CD4-positive, alpha-beta T cell (primary cell): ENCODE results near the gene TLK1. TPM values are rescaled to one million over a fixed set of nuclear protein-coding genes. Genes with fewer than 3 reads are reported as not detected.

Experiments
- ATAC-seq: fragments of 200-7000 bp; cut with Tn5 transposase; one replicate; pipeline ENCODE4 v1.10.0; 2022; ENCODE audit warnings: mild to moderate bottlenecking; ENCODE audit not compliant: poor library complexity
- CTCF ChIA-PET: fragments of 350-600 bp; sonication (Branson Sonifier 250); formaldehyde crosslinking; loops from one replicate; lab custom pipeline; 2021; ENCODE audit warnings: antibody characterized with exemption, inconsistent platforms; lab: Charles Lee
- POLR2A ChIA-PET: fragments of 350-600 bp; sonication (Branson Sonifier 250); formaldehyde crosslinking; loops from one replicate; lab custom pipeline; 2021; ENCODE audit warnings: antibody characterized with exemption, inconsistent platforms; lab: Charles Lee
- DNase-seq, 14 experiments: peaks; one replicate each; pipeline ENCODE4 v3.0.0-alpha.2; 2013 to 2020; ENCODE audit warnings: mixed read lengths in 2 of 14
- H3K27ac ChIP-seq, 2 donors: one replicate each; pipeline versions ENCODE4 v1.5.1 to v1.7.0; 2013; ENCODE audit warnings: low read length in 2 of 2, low read depth in 1 of 2, mild to moderate bottlenecking in 1 of 2
- H3K27me3 ChIP-seq, 2 experiments: 1 replicate in 1 of 2; 2 replicates in 1 of 2; pipeline versions ENCODE4 v1.6.1 to v1.7.0; 2013; ENCODE audit warnings: low read length in 2 of 2, control low read depth in 1 of 2, mild to moderate bottlenecking in 1 of 2, moderate library complexity in 1 of 2; ENCODE audit not compliant: insufficient read depth in 2 of 2, control insufficient read depth in 1 of 2
- H3K36me3 ChIP-seq: one replicate; pipeline ENCODE4 v1.6.1; 2013; ENCODE audit warnings: low read length, control low read depth; ENCODE audit not compliant: insufficient read depth
- H3K4me1 ChIP-seq: one replicate; pipeline ENCODE4 v1.6.1; 2013; ENCODE audit warnings: low read length, control low read depth; ENCODE audit not compliant: insufficient read depth
- H3K4me3 ChIP-seq: one replicate; pipeline ENCODE4 v1.5.1; 2013; ENCODE audit warnings: mild to moderate bottlenecking, low read length, moderate library complexity
- H3K9me3 ChIP-seq, 2 experiments: 1 replicate in 1 of 2; 2 replicates in 1 of 2; pipeline versions ENCODE4 v1.6.1 to v1.7.0; 2013; ENCODE audit warnings: low read length in 2 of 2, mild to moderate bottlenecking in 2 of 2, control low read depth in 1 of 2, moderate library complexity in 1 of 2; ENCODE audit not compliant: control insufficient read depth in 1 of 2, insufficient read depth in 1 of 2
- H3K27ac Mint-ChIP-seq: one replicate; pipeline ENCODE4 v1.8.0; 2020; ENCODE audit warnings: mixed read lengths
- H3K27me3 Mint-ChIP-seq: one replicate; pipeline ENCODE4 v1.8.0; 2021; ENCODE audit warnings: mixed read lengths
- H3K36me3 Mint-ChIP-seq: one replicate; pipeline ENCODE4 v1.8.0; 2021; ENCODE audit warnings: low read depth, mixed read lengths
- H3K4me1 Mint-ChIP-seq: one replicate; pipeline ENCODE4 v1.8.0; 2021; ENCODE audit warnings: low read depth, mixed read lengths
- H3K4me3 Mint-ChIP-seq: one replicate; pipeline ENCODE4 v1.8.0; 2020; ENCODE audit warnings: mild to moderate bottlenecking, mixed read lengths
- H3K9me3 Mint-ChIP-seq: one replicate; pipeline ENCODE4 v1.8.0; 2020; ENCODE audit warnings: mixed read lengths
- intact Hi-C, 2 experiments: fragments of 100-400 bp; cut with DNase I in 1 of 2; cut with micrococcal nuclease in 1 of 2; formaldehyde crosslinking; loops; one replicate each; pipeline versions ENCODE4 v1.15.1 to v1.9.0; 2023 to 2025; cut with DNase I, micrococcal nuclease
- total RNA-seq, 174 experiments: library from RNA in 2 of 174; stranded (reverse) in 2 of 174; gene quantifications; one replicate each; pipeline ENCODE4 v1.2.3 and lab custom pipeline; 2021 to 2026
- TF ChIP-seq, protein P1 (sequence below): fragments of 200-600 bp; IDR thresholded peaks from one replicate; pipeline ENCODE4 v1.8.0; 2022; ENCODE audit warnings: antibody characterized with exemption, mild to moderate bottlenecking

Gene TLK1
- total RNA-seq, 2 experiments from 2014 or later = 135 to 138 TPM

DNA sequence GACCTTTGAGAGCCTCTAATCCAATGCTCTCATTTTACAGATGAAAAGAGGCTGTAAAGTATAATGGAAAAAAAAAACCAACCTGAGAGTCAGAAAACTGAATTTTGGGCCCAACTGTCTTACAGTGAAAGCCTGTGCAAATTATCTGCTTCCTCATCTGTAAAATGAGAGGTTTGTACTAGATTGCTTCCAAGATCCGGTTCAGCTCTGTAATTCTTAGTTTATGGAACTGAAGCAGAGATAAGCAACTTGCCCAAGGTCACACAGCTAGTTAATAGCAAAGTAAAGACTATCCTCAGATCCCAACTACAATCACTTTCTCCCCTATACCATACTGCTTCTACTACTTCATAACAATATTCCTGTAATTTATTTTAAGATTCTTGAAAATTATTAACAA, 6.3 kb downstream of the TLK1 start:
- peaks cover 95% of the 10 kb centered on the region for H3K4me1 Mint-ChIP-seq
- Histone ChIP-seq H3K36me3 (no peaks in the 10 kb centered on the region), H3K27me3 (no peaks in the 10 kb centered on the region), H3K9me3 (no peaks in the 10 kb centered on the region), H3K27ac (no peak overlapping the region), H3K4me3 (no peak overlapping the region), H3K4me1 (peaks cover 25% of the 10 kb centered on the region)
- H3K27ac Mint-ChIP-seq = no peak overlapping the region
- H3K9me3 Mint-ChIP-seq = no peaks in the 10 kb centered on the region
- TF ChIP-seq, protein P1, sequence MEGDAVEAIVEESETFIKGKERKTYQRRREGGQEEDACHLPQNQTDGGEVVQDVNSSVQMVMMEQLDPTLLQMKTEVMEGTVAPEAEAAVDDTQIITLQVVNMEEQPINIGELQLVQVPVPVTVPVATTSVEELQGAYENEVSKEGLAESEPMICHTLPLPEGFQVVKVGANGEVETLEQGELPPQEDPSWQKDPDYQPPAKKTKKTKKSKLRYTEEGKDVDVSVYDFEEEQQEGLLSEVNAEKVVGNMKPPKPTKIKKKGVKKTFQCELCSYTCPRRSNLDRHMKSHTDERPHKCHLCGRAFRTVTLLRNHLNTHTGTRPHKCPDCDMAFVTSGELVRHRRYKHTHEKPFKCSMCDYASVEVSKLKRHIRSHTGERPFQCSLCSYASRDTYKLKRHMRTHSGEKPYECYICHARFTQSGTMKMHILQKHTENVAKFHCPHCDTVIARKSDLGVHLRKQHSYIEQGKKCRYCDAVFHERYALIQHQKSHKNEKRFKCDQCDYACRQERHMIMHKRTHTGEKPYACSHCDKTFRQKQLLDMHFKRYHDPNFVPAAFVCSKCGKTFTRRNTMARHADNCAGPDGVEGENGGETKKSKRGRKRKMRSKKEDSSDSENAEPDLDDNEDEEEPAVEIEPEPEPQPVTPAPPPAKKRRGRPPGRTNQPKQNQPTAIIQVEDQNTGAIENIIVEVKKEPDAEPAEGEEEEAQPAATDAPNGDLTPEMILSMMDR = no peak
- no peak for ATAC-seq
- H3K36me3 Mint-ChIP-seq = peaks cover 18% of the 10 kb centered on the region
- ChIA-PET POLR2A (interaction anchor here (0.6 to 1.5 kb wide), 3 partner anchors 13 to 224 kb away, joined by 3 to 7 read pairs (median 3); no protein-coding TSS in a partner anchor), CTCF (interaction anchor here (0.7 to 2.1 kb wide), 5 partner anchors 11 to 279 kb away, joined by 3 to 6 read pairs (median 3); partner anchors contain the start of genes DCAF17 and METTL8)
- intact Hi-C loops = loop anchor here (2.0 to 10.0 kb wide), 2 partner anchors 72 to 110 kb away; no protein-coding TSS in a partner anchor
- peak overlapping the region; percentile 55 for H3K4me3 Mint-ChIP-seq
- no peak for DNase-seq
- H3K27me3 Mint-ChIP-seq = no peaks in the 10 kb centered on the region

DNA sequence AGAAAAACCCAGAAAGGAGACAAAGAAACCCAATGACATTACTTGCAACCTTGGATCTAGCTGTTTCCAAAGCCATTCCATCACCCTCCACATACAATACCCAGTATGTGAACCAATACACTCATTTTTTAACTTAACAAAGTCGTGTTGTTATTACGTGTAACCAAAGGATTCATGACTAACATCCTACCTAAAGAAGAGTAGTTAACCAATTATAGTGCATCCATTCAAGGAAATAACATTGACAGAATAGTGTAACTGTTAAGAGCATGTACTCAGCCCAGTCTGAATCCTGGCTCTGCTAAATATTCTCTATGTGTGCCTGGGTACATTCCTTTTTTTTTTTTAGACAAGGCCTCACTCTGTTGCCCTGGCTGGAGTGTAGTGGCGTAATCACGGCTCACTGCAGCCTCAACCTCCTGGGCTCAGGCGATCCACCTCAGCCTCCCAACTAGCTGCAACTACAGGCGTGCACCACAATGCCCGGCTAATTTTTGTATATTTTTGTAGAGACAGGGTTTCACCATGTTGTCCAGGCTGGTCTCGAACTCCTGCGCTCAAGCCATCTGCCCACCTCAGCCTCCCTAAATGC, 9.9 kb downstream of the TLK1 start:
- CTCF ChIA-PET = interaction anchor here (0.5 kb wide), 1 partner anchor 186 kb away, joined by 3 read pairs; no protein-coding TSS in a partner anchor
- H3K27me3 Mint-ChIP-seq = no peaks in the 10 kb centered on the region
- Histone ChIP-seq H3K4me1 (peaks cover 28% of the 10 kb centered on the region), H3K27ac (no peak overlapping the region), H3K4me3 (no peak overlapping the region), H3K9me3 (no peaks in the 10 kb centered on the region), H3K27me3 (no peaks in the 10 kb centered on the region), H3K36me3 (no peaks in the 10 kb centered on the region)
- no peak overlapping the region for H3K4me3 Mint-ChIP-seq
- H3K9me3 Mint-ChIP-seq = no peaks in the 10 kb centered on the region
- H3K4me1 Mint-ChIP-seq = peaks cover 94% of the 10 kb centered on the region
- TF ChIP-seq, protein P1 = no peak
- peak overlapping the region; percentile 8 for H3K27ac Mint-ChIP-seq
- ATAC-seq (no peak), DNase-seq (no peak)
- POLR2A ChIA-PET = interaction anchor here (2.0 kb wide), 1 partner anchor 8 kb away, joined by 4 read pairs; no protein-coding TSS in a partner anchor
- intact Hi-C loops = loop anchor here in 1 of 2 experiments (10.0 kb wide), 1 partner anchor 106 kb away; no protein-coding TSS in a partner anchor
- H3K36me3 Mint-ChIP-seq = peaks cover 10% of the 10 kb centered on the region

DNA sequence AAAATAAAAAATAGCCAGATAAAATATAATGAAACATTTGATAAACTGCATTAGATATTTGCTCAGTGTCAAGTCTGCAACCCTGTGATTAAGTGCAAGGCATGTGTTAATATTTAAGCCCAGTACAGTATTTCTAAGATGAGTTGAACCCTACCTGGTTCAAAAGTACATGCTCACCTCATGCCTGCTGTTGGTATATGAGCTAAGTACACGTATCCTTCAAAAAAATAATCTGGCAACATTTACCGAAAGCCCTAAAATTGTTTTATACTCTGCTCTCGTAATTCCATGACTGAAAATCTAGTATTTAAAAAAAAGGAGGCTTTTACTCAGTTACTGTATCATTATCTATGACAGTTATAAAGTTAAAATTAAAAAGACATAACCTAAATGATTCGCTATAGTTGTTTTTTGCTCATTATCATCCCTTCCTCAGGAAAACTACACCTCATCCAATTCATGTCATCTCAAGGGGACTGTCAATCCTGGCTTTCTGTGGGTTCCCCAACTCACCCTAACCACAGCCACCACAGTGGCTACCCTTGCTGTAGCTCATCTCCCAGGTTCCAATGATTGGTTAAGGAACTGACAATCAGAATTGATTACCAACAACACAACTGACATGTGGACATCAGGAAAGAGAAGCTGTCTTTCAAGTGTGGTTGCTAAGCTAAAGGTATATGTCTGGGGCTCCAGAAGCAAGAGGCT, 10.6 kb downstream of the TLK1 start:
- peak overlapping the region; percentile 8 for H3K27ac Mint-ChIP-seq
- POLR2A ChIA-PET = interaction anchor here (2.0 kb wide), 1 partner anchor 9 kb away, joined by 4 read pairs; no protein-coding TSS in a partner anchor
- H3K4me1 ChIP-seq = peaks cover 32% of the 10 kb centered on the region

More for the DNA sequence above, 10.6 kb downstream of the TLK1 start:
- intact Hi-C loops = loop anchor here in 1 of 2 experiments (10.0 kb wide), 1 partner anchor 105 kb away; no protein-coding TSS in a partner anchor
- H3K27me3 Mint-ChIP-seq = no peaks in the 10 kb centered on the region
- ATAC-seq (no peak), DNase-seq (no peak)
- H3K4me3 Mint-ChIP-seq = no peak overlapping the region
- H3K9me3 Mint-ChIP-seq = no peaks in the 10 kb centered on the region
- no peaks in the 10 kb centered on the region for H3K27me3 ChIP-seq
- peaks cover 93% of the 10 kb centered on the region for H3K4me1 Mint-ChIP-seq
- H3K36me3 ChIP-seq = no peaks in the 10 kb centered on the region
- H3K9me3 ChIP-seq = no peaks in the 10 kb centered on the region
- peaks cover 10% of the 10 kb centered on the region for H3K36me3 Mint-ChIP-seq
- no peak overlapping the region for H3K4me3 ChIP-seq
- CTCF ChIA-PET = interaction anchor here (0.5 kb wide), 1 partner anchor 186 kb away, joined by 3 read pairs; no protein-coding TSS in a partner anchor
- no peak overlapping the region for H3K27ac ChIP-seq
- TF ChIP-seq, protein P1 = no peak
